Measurements from ENCODE around the gene VIPR1.

Gene VIPR1

DNA sequence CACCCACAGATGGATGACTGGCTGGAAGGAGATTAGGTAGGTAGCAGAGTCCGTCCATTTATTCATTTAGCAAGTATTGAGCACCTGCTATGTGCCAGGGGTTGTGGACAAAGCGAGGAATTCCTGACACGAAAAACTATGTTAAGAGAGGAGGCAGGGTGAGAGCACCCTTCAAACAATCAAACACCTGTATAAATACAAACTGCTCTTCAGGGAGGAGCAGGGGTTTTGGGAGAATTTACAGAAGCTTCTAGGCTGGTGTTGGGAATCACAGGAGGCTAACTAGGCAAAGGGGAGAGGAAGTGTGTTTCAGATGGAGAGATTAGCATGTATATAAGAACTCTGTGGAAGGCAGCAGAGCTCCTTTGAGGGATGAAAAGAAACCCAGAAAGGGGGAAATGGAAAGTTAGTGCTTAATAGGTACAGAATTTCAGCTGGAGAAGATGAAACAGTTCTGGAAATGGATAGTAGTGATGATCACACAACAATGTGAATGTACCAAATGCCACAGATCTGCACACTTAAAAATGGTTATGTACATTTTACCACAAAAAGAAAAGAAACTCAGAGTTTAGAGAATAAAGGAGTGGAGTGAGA, 80.1 kb downstream of the VIPR1 start:
- Histone ChIP-seq H3K9me2 (replicated peaks; ENCODE audit: insufficient read depth, low read length) (no peaks in the 10 kb centered on the region), H3K9ac (ENCODE audit: low read length) (peak overlapping the region; percentile 92), H3F3A (ENCODE audit: insufficient read depth) (peaks cover 7% of the 10 kb centered on the region; the same call in 1 of the 2 replicates), H4K20me1 (ENCODE audit: low read depth, low read length) (no peaks in the 10 kb centered on the region), H2AFZ (ENCODE audit: low read depth, low read length, severe bottlenecking) (peak overlapping the region; percentile 87), H3K4me2 (ENCODE audit: low read depth, low read length, poor library complexity, severe bottlenecking) (peak overlapping the region; percentile 95), H3K36me3 (ENCODE audit: low read length) (peaks cover 5% of the 10 kb centered on the region; the same call in 1 of the 2 replicates), H3K27ac (ENCODE audit: low read depth, low read length) (peak overlapping the region; percentile 79), H3K4me3 (ENCODE audit: insufficient read depth, low read length, poor library complexity, severe bottlenecking) (peak overlapping the region; percentile 94), H3K9me3 (ENCODE audit: insufficient read depth, low read length) (no peaks in the 10 kb centered on the region), H3K27me3 (ENCODE audit: low read length) (no peaks in the 10 kb centered on the region), H3K79me2 (ENCODE audit: insufficient read depth, low read length) (peaks cover 23% of the 10 kb centered on the region)
- TF ChIP-seq, protein P1, sequence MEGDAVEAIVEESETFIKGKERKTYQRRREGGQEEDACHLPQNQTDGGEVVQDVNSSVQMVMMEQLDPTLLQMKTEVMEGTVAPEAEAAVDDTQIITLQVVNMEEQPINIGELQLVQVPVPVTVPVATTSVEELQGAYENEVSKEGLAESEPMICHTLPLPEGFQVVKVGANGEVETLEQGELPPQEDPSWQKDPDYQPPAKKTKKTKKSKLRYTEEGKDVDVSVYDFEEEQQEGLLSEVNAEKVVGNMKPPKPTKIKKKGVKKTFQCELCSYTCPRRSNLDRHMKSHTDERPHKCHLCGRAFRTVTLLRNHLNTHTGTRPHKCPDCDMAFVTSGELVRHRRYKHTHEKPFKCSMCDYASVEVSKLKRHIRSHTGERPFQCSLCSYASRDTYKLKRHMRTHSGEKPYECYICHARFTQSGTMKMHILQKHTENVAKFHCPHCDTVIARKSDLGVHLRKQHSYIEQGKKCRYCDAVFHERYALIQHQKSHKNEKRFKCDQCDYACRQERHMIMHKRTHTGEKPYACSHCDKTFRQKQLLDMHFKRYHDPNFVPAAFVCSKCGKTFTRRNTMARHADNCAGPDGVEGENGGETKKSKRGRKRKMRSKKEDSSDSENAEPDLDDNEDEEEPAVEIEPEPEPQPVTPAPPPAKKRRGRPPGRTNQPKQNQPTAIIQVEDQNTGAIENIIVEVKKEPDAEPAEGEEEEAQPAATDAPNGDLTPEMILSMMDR (IDR thresholded peaks at IDR 0.05; ENCODE audit: insufficient read depth, low read length, poor library complexity, severe bottlenecking), result no peak

Data from SU-DHL-6 (cell line).